ENCODE measurements around the gene MADCAM1.

Gene MADCAM1

GRCh38 chr19:519449-519865 lies 23.2 kb downstream of the MADCAM1 start:
- no peaks in the 10 kb centered on the region for H3K9me2 ChIP-seq (replicated peaks; ENCODE audit: low read depth, low read length)
- H3K9ac ChIP-seq (ENCODE audit: low read depth, low read length, poor library complexity, severe bottlenecking) = no peak overlapping the region
- H3K4me3 ChIP-seq (ENCODE audit: low read length, poor library complexity, severe bottlenecking) = no peak overlapping the region
- no peaks in the 10 kb centered on the region for H4K20me1 ChIP-seq (ENCODE audit: insufficient read depth, low read length, poor library complexity, severe bottlenecking)
- H2AFZ ChIP-seq (ENCODE audit: low read length) = no peak overlapping the region
- no peaks in the 10 kb centered on the region for H3F3A ChIP-seq (ENCODE audit: low read depth)
- no peaks in the 10 kb centered on the region for H3K4me1 ChIP-seq (ENCODE audit: insufficient read depth, low read length, poor library complexity, severe bottlenecking)
- no peaks in the 10 kb centered on the region for H3K79me2 ChIP-seq (ENCODE audit: insufficient read depth, low read length)
- no peaks in the 10 kb centered on the region for H3K9me3 ChIP-seq (ENCODE audit: insufficient read depth, low read depth, low read length)
- H3K4me2 ChIP-seq (ENCODE audit: low read depth, low read length, poor library complexity, severe bottlenecking) = no peak overlapping the region
- H3K36me3 ChIP-seq (ENCODE audit: insufficient read depth, low read length) = no peaks in the 10 kb centered on the region
- TF ChIP-seq CTCF (conservative IDR thresholded peaks at IDR 0.05; ENCODE audit: low read length) = no peak
- H3K27me3 ChIP-seq (ENCODE audit: insufficient read depth, low read length, poor library complexity, severe bottlenecking) = no peaks in the 10 kb centered on the region

GRCh38 chr19:522726-523125 lies 26.4 kb downstream of the MADCAM1 start:
- H3K36me3 ChIP-seq (ENCODE audit: insufficient read depth, low read length) = no peaks in the 10 kb centered on the region
- H4K20me1 ChIP-seq (ENCODE audit: insufficient read depth, low read length, poor library complexity, severe bottlenecking) = no peaks in the 10 kb centered on the region
- H3K4me1 ChIP-seq (ENCODE audit: insufficient read depth, low read length, poor library complexity, severe bottlenecking) = no peaks in the 10 kb centered on the region
- H3K4me3 ChIP-seq (ENCODE audit: low read length, poor library complexity, severe bottlenecking) = no peak overlapping the region
- no peaks in the 10 kb centered on the region for H3K27me3 ChIP-seq (ENCODE audit: insufficient read depth, low read length, poor library complexity, severe bottlenecking)
- H2AFZ ChIP-seq (ENCODE audit: low read length) = no peak overlapping the region
- H3K9me3 ChIP-seq (ENCODE audit: insufficient read depth, low read depth, low read length) = no peaks in the 10 kb centered on the region
- no peak overlapping the region for H3K9ac ChIP-seq (ENCODE audit: low read depth, low read length, poor library complexity, severe bottlenecking)
- no peak for TF ChIP-seq CTCF (conservative IDR thresholded peaks at IDR 0.05; ENCODE audit: low read length)
- TF ChIP-seq EZH2phosphoT487 (IDR thresholded peaks at IDR 0.05; ENCODE audit: borderline replicate concordance) = no peak
- no peak overlapping the region for H3K4me2 ChIP-seq (ENCODE audit: low read depth, low read length, poor library complexity, severe bottlenecking)
- no peaks in the 10 kb centered on the region for H3K79me2 ChIP-seq (ENCODE audit: insufficient read depth, low read length)
- no peaks in the 10 kb centered on the region for H3K9me2 ChIP-seq (replicated peaks; ENCODE audit: low read depth, low read length)
- no peaks in the 10 kb centered on the region for H3F3A ChIP-seq (ENCODE audit: low read depth)

GRCh38 chr19:524062-524674 lies 27.9 kb downstream of the MADCAM1 start:
- no peaks in the 10 kb centered on the region for H3K27me3 ChIP-seq (ENCODE audit: insufficient read depth, low read length, poor library complexity, severe bottlenecking)
- H3K36me3 ChIP-seq (ENCODE audit: insufficient read depth, low read length) = no peaks in the 10 kb centered on the region
- H3F3A ChIP-seq (ENCODE audit: low read depth) = no peaks in the 10 kb centered on the region
- no peaks in the 10 kb centered on the region for H3K4me1 ChIP-seq (ENCODE audit: insufficient read depth, low read length, poor library complexity, severe bottlenecking)
- H3K9me2 ChIP-seq (replicated peaks; ENCODE audit: low read depth, low read length) = no peaks in the 10 kb centered on the region
- H3K9me3 ChIP-seq (ENCODE audit: insufficient read depth, low read depth, low read length) = no peaks in the 10 kb centered on the region
- H2AFZ ChIP-seq (ENCODE audit: low read length) = no peak overlapping the region
- no peak overlapping the region for H3K4me2 ChIP-seq (ENCODE audit: low read depth, low read length, poor library complexity, severe bottlenecking)
- H3K79me2 ChIP-seq (ENCODE audit: insufficient read depth, low read length) = no peaks in the 10 kb centered on the region
- H3K9ac ChIP-seq (ENCODE audit: low read depth, low read length, poor library complexity, severe bottlenecking) = no peak overlapping the region
- no peaks in the 10 kb centered on the region for H4K20me1 ChIP-seq (ENCODE audit: insufficient read depth, low read length, poor library complexity, severe bottlenecking)
- H3K4me3 ChIP-seq (ENCODE audit: low read length, poor library complexity, severe bottlenecking) = no peak overlapping the region
- TF ChIP-seq EZH2phosphoT487 (IDR thresholded peaks at IDR 0.05; ENCODE audit: borderline replicate concordance) = no peak
- no peak for TF ChIP-seq CTCF (conservative IDR thresholded peaks at IDR 0.05; ENCODE audit: low read length)
